Measurements from ENCODE around the gene PTPN6. TPM values are rescaled to one million over a fixed set of nuclear protein-coding genes. Genes with fewer than 3 reads are reported as not detected.
"Not testable (repeated sequence)": the region's sequence is repeated elsewhere in the genome, so short reads cannot be mapped to it uniquely, and the experiment has no call there.

The PTPN6 gene
- total RNA-seq, 2 experiments from 2014 or later, result 79.0 to 83.5 TPM

- Histone ChIP-seq H3K27ac (ENCODE audit: low read depth in 1 of 2, low read length in 2 of 2) (peak within 1 kb of the TSS; percentile 81 to 94), H3K4me3 (ENCODE audit: low read length) (peak within 1 kb of the TSS; percentile 60), H3K4me1 (ENCODE audit: insufficient read depth, low read length) (peaks cover 21% of the 10 kb centered on the region), H3K27me3 (ENCODE audit: control insufficient read depth in 1 of 2, insufficient read depth in 2 of 2, low read length in 2 of 2) (no peaks in the 10 kb centered on the region), H3K9me3 (ENCODE audit: control insufficient read depth in 1 of 2, insufficient read depth in 1 of 2, low read length in 2 of 2) (no peaks in the 10 kb centered on the region), H3K36me3 (ENCODE audit: insufficient read depth, low read length) (no peaks in the 10 kb centered on the region)
- no peaks in the 10 kb centered on the region for H3K27me3 Mint-ChIP-seq
- ChIA-PET POLR2A (interaction anchor here (0.8 to 3.0 kb wide), 6 partner anchors 9 to 47 kb away, joined by 3 to 15 read pairs (median 13); partner anchors contain the start of genes C12orf57, ENO2, PTPN6 and RNU7-1), CTCF (interaction anchor here (1.1 to 5.6 kb wide), 7 partner anchors 13 to 57 kb away, joined by 3 to 43 read pairs (median 6); partner anchors contain the start of gene SPSB2)
- peak within 1 kb of the TSS; percentile 22 for H3K4me3 Mint-ChIP-seq
- intact Hi-C loops (cut with DNase I, micrococcal nuclease), result loop anchor here (1.0 to 10.0 kb wide), 4 partner anchors 13 to 290 kb away; partner anchors contain the start of gene SPSB2 (in 1 of the 2)
- H3K36me3 Mint-ChIP-seq (ENCODE audit: low read depth), result peaks cover 4% of the 10 kb centered on the region
- no peaks in the 10 kb centered on the region for H3K9me3 Mint-ChIP-seq
- no peak within 1 kb of the TSS for H3K27ac Mint-ChIP-seq
- peak; percentile 92 to 99 (median 96) for DNase-seq
- ATAC-seq (ENCODE audit: poor library complexity), result peak; percentile 96
- no peak for TF ChIP-seq CTCF (IDR thresholded peaks at IDR 0.05)
- no peaks in the 10 kb centered on the region for H3K4me1 Mint-ChIP-seq (ENCODE audit: low read depth)
These were observed 46.6 kb upstream of the PTPN6 start, which contains the start of gene LRRC23 for GRCh38 chr12:6904280-6905276. LRRC23 (plus strand) TSS chr12:6904822; CDS start chr12:6905634, 812 bp downstream.

GRCh38 chr12:6905414-6906040 is 45.6 kb upstream of the PTPN6 start:
- no peak for TF ChIP-seq CTCF (IDR thresholded peaks at IDR 0.05)
- POLR2A ChIA-PET, result interaction anchor here (0.8 to 3.0 kb wide), 6 partner anchors 8 to 46 kb away, joined by 3 to 15 read pairs (median 13); partner anchors contain the start of genes C12orf57, ENO2, PTPN6 and RNU7-1
- Mint-ChIP-seq H3K36me3 (ENCODE audit: low read depth) (peaks cover 4% of the 10 kb centered on the region), H3K27me3 (no peaks in the 10 kb centered on the region), H3K4me3 (no peak overlapping the region), H3K4me1 (ENCODE audit: low read depth) (no peaks in the 10 kb centered on the region), H3K27ac (no peak overlapping the region), H3K9me3 (no peaks in the 10 kb centered on the region)
- CTCF ChIA-PET, result interaction anchor here (1.1 to 5.6 kb wide), 8 partner anchors 14 to 56 kb away, joined by 3 to 43 read pairs (median 6); partner anchors contain the start of gene SPSB2
- Histone ChIP-seq H3K4me3 (ENCODE audit: low read length) (peak overlapping the region; percentile 60), H3K27ac (ENCODE audit: low read depth in 1 of 2, low read length in 2 of 2) (peak overlapping the region; percentile 81 to 94), H3K4me1 (ENCODE audit: insufficient read depth, low read length) (peaks cover 19% of the 10 kb centered on the region), H3K27me3 (ENCODE audit: control insufficient read depth in 1 of 2, insufficient read depth in 2 of 2, low read length in 2 of 2) (no peaks in the 10 kb centered on the region), H3K9me3 (ENCODE audit: control insufficient read depth in 1 of 2, insufficient read depth in 1 of 2, low read length in 2 of 2) (no peaks in the 10 kb centered on the region), H3K36me3 (ENCODE audit: insufficient read depth, low read length) (no peaks in the 10 kb centered on the region)
- DNase-seq, result no peak
- no peak for ATAC-seq (ENCODE audit: poor library complexity)
- intact Hi-C loops (cut with DNase I, micrococcal nuclease), result loop anchor here (2.0 to 10.0 kb wide), 2 partner anchors 15 to 289 kb away; no protein-coding TSS in a partner anchor

- not testable (repeated sequence) for H3K27me3 ChIP-seq (ENCODE audit: control insufficient read depth in 1 of 2, insufficient read depth in 2 of 2, low read length in 2 of 2); H3K4me3 ChIP-seq (ENCODE audit: low read length); H3K36me3 ChIP-seq (ENCODE audit: insufficient read depth, low read length); H3K9me3 Mint-ChIP-seq; H3K36me3 Mint-ChIP-seq (ENCODE audit: low read depth); DNase-seq; ATAC-seq (ENCODE audit: poor library complexity); H3K27ac ChIP-seq (ENCODE audit: low read depth in 1 of 2, low read length in 2 of 2); H3K9me3 ChIP-seq (ENCODE audit: control insufficient read depth in 1 of 2, insufficient read depth in 1 of 2, low read length in 2 of 2); H3K27me3 Mint-ChIP-seq; H3K27ac Mint-ChIP-seq; H3K4me1 Mint-ChIP-seq (ENCODE audit: low read depth); H3K4me3 Mint-ChIP-seq
- ChIA-PET CTCF (interaction anchor here (0.7 to 5.6 kb wide), 7 partner anchors 16 to 228 kb away, joined by 3 to 43 read pairs (median 4); partner anchors contain the start of genes C1RL, MLF2 and SPSB2), POLR2A (interaction anchor here (0.8 to 3.7 kb wide), 6 partner anchors 17 to 219 kb away, joined by 3 to 19 read pairs (median 11); partner anchors contain the start of genes C12orf57, RNU7-1, SPSB2 and USP5)
- intact Hi-C loops (cut with DNase I, micrococcal nuclease), result loop anchor here in 1 of 2 experiments (10.0 kb wide), 1 partner anchor 287 kb away; no protein-coding TSS in a partner anchor
- H3K4me1 ChIP-seq (ENCODE audit: insufficient read depth, low read length), result peaks cover 22% of the 10 kb centered on the region
These were observed 43.0 kb upstream of the PTPN6 start for GRCh38 chr12:6908141-6908540.

Data from CD4-positive, alpha-beta T cell (primary cell).